ENCODE data around the gene C20orf144.

DNA sequence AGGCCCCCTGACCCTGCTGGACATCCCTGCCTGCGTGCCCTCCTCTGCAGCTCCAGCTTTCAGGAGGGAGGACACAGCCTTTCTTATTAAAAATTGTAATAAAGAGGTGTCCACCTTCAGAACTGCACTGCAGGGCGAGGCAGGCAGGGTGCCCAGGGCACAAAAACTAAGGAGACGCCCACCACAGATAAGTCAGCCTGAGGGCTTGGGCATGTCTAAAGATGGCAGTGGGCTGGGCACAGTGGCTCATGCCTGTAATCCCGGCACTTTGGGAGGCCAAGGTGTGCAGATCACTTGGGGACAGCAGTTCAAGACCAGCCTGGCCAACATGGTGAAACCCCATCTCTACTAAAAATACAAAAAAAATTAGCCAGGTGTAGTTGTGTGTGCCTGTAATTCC, 7.0 kb upstream of the C20orf144 start:
- TF ChIP-seq, protein P1, sequence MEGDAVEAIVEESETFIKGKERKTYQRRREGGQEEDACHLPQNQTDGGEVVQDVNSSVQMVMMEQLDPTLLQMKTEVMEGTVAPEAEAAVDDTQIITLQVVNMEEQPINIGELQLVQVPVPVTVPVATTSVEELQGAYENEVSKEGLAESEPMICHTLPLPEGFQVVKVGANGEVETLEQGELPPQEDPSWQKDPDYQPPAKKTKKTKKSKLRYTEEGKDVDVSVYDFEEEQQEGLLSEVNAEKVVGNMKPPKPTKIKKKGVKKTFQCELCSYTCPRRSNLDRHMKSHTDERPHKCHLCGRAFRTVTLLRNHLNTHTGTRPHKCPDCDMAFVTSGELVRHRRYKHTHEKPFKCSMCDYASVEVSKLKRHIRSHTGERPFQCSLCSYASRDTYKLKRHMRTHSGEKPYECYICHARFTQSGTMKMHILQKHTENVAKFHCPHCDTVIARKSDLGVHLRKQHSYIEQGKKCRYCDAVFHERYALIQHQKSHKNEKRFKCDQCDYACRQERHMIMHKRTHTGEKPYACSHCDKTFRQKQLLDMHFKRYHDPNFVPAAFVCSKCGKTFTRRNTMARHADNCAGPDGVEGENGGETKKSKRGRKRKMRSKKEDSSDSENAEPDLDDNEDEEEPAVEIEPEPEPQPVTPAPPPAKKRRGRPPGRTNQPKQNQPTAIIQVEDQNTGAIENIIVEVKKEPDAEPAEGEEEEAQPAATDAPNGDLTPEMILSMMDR (IDR thresholded peaks at IDR 0.05), result no peak
- no peak for TF ChIP-seq POLR2A (IDR thresholded peaks at IDR 0.05)
